ENCODE results near the gene SPATS2.

Gene SPATS2

DNA sequence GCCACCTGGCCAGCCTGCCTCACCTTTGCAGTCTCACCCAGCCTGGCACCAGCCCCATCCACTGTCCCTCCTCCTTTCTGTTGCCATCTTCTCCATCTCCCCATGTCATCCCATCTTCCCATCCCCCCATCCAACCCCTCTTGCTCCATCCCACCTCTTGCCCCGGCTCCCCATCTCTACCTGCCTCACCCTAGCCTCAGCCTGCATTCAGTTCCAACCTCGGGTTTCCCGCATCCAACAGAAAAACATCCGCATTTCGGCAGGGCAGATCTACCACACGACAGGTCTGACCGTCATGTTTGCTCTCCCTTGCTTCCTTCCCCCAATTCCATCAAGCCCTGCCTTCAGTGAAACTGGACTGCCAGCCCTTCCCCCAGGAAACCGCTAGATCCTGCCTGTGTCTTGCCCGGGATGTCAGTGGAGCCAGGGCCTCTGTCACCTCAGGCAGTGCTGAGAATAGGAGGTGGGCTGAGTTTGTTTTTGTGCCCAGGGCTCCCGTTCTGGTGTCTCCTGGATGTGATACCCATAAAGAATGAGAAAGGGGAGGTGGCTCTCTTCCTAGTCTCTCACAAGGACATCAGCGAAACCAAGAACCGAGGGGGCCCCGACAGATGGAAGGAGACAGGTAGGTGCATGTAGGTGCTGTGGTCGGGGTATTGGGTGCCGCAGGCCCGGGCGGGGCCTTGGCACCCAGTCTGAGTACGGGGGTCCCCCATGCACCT is 174.0 kb downstream of the SPATS2 start:
- DNase-seq (ENCODE audit: low read depth): no peak

DNA sequence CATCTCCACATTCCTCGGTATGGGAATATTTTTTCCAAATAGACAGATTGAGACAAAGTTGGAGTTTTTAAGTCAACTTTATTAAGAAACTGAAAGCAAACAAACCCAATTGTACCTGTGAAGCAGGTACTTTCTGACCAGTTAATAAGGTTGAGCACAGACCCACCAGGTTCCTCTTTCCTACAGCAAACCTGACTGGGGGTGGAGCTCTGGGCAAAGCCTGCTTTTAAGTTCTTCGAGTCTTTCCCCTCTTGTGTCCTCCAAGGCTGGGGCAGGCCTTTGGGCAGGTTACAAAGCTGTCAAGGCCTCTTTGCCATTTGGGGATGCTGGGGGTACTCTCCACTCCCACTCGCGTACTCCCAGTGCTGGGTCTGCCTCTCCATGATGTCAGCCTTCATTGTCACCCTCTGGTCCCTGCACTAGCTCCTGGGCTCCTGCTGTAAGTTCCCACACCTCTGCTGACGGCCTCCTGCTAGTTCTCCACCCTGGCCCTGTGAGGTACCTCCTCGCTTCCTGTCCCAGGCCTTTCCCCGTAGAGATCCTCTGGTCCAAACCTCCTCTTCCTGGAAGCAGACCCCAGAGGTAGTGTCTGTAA is 174.7 kb downstream of the SPATS2 start:
- no peak for DNase-seq (ENCODE audit: low read depth)

DNA sequence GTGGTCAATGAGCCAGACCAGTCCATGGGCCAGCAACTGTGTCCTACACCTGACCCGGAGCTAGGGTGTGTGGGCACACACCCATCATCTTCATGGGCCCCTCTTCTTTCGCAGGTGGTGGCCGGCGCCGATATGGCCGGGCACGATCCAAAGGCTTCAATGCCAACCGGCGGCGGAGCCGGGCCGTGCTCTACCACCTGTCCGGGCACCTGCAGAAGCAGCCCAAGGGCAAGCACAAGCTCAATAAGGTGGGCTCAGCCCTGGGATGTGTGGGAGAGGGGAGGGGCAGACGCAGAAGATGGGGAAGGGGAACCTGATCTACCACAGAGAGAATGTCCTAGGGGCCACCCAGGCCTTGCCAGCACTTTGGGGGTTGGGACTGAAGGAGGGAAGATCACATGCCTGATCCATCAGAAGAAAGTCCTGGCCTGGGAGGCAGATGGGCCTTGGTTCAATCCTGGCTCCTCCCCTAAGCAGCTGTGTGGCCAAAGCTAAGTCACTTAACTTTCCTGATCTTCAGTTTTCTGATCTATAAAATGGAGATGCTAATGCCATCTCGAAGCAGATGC is 175.4 kb downstream of the SPATS2 start:
- DNase-seq (ENCODE audit: low read depth): no peak

DNA sequence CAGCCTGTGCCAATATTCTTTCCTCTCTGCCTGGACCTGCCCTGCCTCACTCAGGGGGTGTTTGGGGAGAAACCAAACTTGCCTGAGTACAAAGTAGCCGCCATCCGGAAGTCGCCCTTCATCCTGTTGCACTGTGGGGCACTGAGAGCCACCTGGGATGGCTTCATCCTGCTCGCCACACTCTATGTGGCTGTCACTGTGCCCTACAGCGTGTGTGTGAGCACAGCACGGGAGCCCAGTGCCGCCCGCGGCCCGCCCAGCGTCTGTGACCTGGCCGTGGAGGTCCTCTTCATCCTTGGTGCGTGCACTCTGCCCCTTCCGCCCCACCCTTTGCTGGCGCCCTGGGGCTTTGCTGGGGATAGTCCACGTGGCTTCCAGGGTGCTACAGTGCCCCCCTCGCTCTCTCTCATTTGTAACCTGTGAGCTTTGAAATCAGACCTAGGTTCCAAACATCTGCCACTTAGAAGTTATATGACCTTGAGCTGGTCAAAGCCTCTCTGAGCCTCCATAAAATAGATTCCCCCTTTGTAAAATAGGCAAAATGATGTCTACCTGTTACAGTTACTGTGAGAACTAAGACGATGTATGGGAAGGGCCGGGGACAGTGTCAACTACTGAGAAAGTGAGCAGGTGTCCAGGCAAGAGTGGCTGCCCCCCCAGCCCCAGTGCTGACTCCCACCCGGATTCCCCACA is 176.1 kb downstream of the SPATS2 start:
- no peak for DNase-seq (ENCODE audit: low read depth)

DNA sequence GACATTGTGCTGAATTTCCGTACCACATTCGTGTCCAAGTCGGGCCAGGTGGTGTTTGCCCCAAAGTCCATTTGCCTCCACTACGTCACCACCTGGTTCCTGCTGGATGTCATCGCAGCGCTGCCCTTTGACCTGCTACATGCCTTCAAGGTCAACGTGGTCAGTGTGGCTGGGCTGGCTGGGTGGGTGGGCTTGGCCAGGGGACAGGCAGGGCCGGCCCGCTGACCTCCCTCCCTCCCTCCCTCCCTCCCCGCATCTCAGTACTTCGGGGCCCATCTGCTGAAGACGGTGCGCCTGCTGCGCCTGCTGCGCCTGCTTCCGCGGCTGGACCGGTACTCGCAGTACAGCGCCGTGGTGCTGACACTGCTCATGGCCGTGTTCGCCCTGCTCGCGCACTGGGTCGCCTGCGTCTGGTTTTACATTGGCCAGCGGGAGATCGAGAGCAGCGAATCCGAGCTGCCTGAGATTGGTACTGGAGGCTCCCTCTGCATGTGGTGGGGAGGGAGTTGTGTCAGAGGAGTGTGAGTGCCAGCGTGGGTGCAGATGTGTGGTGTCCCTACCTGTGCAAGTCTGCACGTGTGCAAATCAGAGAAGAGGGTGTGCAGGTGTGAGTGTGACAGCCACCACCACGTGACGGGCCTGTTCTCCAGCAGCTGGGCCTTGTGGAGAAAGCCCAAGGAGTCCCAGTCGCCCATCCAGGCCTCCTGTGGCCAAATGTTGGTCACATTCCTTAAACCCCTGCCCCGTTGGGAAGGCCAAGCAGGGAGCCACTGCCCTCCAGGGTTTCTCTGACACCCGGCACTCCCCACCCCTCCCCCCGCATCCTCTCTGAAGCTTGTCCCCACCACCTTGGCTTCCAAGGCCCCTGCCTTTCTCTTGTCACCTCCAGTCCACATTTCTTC is 176.9 kb downstream of the SPATS2 start:
- no peak for DNase-seq (ENCODE audit: low read depth)

DNA sequence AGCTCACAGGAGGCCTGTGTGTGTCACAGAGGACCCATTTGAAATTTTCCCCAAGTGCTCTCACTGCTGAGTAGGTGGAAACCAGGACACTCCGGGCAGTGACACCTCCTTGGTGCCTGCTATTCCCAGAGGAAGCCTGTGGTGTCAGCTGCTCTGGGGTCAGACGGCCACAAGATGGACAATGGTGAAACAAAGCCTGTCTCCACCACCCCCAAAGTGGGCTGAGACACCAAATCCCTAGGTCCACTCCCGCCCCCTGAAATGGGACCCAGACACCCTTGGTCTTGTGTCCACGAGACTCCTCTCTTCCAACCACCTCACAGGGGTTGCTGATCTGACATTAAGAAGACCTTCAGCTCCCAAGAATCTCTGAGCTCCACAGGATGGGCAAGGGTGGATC is 178.6 kb downstream of the SPATS2 start:
- no peak for DNase-seq (ENCODE audit: low read depth)

DNA sequence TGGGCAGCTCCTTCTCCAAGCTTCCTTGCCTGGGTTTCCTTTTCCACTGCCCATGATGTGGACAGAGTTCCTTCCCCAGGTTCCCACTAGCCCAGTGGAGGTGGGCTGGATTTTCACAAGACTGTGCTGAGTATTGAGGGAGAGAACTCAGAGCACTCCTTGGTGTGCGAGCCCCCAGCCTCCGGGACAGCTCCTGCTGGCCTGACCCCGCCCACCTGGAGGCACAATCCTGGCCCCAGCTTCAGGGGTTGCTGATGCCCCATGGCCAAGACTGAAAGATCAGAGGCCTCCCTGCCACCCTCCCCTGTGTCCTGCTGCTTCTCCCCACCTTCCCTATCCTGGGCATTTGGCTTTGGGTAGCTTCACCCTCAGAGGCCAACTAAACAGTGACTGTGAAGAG is 179.2 kb downstream of the SPATS2 start:
- no peak for DNase-seq (ENCODE audit: low read depth)

DNA sequence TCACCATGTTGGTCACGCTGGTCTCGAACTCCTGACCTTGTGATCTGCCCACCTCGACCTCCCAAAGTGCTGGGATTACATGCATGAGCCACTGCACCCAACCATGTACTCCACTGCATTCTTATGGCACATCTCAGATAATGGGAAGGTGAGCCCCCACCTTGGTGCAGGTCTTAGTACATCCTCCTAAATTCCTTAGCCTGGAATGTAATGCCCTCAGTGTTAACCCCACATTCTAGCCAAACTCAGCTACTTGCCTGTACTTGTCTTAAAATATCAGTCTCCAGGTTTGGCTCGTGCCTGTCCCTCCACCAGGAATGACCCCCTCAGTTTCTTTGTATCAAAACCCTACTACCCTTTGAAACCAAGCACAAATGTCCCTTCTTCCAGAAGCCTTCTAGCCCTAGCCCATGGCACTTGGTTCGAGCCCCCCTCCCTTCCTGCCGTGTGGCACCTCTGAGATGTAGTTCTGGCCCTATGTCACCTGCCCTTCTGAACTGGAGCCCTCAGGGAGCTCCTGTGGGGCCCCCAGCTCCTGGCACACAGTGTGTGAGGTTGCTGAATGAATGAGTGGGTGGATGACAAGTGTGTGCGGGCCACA is 179.9 kb downstream of the SPATS2 start:
- no peak for DNase-seq (ENCODE audit: low read depth)

DNA sequence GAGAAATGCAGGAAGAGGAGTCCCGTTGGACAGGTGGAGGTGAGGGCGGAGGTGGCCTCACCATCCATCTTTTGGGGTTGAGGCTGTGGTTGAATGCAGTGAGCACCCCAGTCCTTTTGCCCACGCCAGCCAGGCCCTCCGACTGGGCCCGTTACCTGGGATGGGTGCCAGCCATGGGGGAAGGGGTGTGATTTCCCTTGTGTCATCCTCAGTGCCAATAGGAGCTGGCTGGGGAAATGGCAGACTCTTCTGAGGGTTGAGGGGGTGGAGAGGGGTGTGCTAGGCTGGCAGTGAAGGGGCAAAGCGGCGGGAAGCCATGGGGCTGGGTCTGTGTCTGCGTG is 181.2 kb downstream of the SPATS2 start:
- no peak for DNase-seq (ENCODE audit: low read depth)

DNA sequence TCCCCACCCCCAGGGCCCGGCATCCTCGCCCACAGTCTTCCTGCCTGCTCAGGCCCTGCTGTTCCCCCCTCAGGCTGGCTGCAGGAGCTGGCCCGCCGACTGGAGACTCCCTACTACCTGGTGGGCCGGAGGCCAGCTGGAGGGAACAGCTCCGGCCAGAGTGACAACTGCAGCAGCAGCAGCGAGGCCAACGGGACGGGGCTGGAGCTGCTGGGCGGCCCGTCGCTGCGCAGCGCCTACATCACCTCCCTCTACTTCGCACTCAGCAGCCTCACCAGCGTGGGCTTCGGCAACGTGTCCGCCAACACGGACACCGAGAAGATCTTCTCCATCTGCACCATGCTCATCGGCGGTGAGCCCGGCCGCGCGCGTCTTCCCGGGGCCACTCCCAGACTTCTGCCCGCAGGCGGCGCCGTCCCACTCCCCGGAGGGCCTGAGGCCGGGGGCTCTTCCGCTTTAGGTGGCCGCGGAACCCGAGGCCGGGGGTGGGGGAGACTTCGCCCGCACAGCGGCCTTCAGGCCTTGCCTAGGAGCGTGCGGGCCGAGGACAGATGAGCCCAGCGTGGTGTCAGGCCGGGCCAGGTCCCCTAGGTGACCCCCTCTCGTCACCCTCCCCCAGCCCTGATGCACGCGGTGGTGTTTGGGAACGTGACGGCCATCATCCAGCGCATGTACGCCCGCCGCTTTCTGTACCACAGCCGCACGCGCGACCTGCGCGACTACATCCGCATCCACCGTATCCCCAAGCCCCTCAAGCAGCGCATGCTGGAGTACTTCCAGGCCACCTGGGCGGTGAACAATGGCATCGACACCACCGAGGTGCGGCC is 181.8 kb downstream of the SPATS2 start:
- peak; percentile 20 for DNase-seq (ENCODE audit: low read depth)

DNA sequence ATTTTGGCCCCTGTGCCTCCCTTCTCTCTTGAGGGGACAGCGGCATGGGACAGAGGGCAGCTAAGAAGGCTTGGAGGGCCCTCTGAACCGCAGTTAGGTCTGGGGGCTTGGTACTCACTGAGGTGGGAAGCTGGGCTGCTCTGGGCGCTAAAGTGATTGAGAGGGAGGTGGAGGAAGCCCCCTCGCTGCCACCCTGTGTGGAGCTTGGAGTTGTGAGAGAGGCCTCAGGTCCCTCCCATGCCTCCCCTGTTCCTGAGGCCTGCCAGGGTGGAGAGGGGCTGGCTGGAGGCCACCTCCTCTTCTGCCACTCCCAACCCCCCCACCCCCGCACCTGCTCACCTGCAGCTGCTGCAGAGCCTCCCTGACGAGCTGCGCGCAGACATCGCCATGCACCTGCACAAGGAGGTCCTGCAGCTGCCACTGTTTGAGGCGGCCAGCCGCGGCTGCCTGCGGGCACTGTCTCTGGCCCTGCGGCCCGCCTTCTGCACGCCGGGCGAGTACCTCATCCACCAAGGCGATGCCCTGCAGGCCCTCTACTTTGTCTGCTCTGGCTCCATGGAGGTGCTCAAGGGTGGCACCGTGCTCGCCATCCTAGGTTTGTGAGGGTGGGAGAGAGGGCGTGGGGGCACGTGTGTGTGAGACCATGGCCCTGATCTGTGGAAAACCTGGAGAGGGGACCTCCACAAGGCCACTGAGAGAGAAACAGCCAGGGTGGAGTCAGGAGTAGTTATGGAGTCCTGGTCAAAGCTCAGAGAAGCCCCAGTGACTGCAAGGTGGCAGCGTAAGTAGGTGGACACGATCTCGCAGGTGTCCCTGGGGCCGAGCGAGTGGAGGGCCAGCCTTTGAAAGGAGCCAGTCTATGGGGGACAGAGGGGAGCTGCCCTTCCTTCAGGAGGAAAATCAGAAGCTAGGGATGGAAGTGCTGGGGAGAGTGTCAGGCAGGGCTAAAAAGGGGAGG is 182.8 kb downstream of the SPATS2 start:
- DNase-seq (ENCODE audit: low read depth): no peak

DNA sequence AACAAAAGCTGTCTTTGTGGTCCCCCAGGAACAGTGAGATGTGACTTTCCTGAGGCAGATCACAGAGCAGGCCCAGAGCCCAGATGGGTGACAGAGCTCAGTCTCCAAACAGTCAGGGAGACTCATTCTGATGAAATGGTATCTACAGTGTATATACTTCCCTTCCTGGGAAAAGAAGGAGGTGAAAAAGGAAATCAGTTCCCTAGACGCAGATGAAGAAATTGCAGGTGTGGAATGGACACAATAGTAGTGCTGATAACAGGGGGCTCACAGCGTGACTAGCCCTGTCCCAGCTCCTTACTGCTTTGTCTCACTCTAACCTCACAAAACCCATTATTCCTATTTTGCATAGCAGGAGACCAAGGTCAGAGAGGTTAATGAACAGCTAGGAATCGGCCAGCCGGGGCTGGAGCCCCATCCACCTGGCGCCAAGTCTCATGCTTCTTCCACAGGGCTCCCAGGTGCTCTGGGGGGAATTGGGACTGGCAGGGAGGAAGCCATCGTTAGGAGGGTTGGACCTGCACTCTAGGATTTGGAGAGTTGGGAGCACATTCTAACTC is 183.5 kb downstream of the SPATS2 start:
- DNase-seq (ENCODE audit: low read depth): no peak

DNA sequence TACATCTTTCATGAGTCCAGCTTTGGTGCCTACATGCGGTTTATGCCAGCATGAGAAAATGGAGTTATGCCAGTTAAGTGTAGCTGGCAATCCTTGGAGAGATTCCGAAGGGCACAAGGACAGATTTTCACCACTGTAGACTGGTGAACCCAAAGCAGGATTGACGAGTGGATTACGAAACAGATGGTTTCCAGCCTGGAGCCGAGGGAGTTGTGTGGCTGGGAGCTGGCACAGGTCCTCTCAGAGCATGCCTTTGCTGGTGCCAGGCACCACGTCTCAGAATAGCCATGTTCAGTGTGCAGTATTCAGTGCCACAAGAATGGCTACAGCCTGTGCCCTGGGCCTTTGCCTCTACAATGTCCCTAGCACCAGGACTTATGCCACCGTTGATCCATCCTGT is 184.8 kb downstream of the SPATS2 start:
- DNase-seq (ENCODE audit: low read depth): no peak

DNA sequence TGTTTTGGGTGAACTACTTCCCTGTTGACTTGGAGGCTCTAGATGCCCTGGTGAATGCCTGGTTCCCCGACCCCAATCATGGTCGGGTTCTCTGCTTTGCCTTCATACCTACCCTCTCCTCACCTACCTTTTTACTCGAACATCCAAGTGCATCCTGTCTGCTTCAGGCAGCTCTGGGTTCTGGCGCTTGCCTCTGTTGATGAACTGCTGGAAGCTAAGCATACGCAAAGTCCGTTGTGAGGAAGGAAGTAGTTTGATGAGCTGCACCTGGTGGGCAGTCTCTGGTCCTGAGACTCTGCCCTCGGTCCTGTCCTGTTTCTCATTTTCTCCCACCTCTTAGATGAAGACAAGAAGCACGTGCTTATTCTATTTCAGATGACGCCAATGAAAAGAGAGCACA is 185.2 kb downstream of the SPATS2 start:
- DNase-seq (ENCODE audit: low read depth): no peak

DNA sequence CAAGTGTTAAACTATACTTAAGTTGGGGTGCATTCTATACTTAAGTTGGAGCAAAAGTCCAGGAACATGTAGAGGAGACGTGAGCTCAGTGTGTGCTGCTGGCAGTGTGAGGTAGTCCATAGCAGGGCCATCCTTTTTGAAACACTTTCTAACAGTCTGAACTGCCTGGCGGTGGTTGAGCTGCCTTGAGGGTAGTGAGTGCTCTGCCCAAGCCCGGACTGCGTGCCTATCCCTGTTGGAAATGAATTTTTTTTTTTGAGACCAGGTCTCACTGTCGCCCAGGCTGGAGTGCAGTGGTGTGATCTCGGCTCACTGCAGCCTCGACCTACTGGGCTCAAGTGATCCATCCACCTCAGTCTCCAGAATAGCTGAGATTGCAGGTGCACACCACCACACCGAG is 185.6 kb downstream of the SPATS2 start:
- DNase-seq (ENCODE audit: low read depth): no peak

DNA sequence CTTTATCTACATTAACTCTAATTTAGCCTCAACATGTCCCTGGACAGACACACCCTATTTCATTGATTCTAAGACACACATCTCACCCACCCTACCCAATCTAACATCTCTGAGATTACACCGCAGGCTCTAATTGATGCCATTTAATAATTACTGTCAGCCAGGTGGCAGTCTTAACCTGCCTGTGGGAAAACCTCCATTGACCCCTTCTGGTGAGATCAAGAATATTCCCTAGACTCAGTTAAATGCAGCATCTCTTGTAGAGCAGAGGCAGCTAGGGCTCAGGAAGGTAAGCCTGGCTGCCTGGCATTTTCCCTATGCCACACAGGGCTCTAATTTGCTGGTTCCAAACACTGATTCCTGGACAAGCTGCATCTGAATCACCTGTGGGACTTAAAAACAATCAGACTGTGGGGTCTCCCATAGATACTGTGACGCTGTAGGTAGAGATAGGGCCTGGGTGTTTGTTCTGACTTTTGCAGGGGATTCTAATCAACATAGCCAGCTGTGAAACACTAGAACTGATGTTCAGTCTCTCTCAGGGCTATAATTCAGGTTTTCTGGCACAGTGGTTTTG is 186.3 kb downstream of the SPATS2 start:
- peak; percentile 28 for DNase-seq (ENCODE audit: low read depth)

DNA sequence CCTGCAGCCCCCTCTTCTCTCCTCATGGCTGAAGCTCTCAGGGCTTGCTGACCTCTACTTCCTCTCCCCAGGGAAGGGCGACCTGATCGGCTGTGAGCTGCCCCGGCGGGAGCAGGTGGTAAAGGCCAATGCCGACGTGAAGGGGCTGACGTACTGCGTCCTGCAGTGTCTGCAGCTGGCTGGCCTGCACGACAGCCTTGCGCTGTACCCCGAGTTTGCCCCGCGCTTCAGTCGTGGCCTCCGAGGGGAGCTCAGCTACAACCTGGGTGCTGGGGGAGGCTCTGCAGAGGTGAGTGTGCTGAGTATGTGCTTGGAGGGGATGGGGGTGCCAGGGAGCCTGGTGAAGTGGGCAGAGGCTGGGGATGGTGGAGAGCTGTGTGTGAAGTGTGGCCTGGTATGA is 187.0 kb downstream of the SPATS2 start:
- DNase-seq (ENCODE audit: low read depth): no peak

DNA sequence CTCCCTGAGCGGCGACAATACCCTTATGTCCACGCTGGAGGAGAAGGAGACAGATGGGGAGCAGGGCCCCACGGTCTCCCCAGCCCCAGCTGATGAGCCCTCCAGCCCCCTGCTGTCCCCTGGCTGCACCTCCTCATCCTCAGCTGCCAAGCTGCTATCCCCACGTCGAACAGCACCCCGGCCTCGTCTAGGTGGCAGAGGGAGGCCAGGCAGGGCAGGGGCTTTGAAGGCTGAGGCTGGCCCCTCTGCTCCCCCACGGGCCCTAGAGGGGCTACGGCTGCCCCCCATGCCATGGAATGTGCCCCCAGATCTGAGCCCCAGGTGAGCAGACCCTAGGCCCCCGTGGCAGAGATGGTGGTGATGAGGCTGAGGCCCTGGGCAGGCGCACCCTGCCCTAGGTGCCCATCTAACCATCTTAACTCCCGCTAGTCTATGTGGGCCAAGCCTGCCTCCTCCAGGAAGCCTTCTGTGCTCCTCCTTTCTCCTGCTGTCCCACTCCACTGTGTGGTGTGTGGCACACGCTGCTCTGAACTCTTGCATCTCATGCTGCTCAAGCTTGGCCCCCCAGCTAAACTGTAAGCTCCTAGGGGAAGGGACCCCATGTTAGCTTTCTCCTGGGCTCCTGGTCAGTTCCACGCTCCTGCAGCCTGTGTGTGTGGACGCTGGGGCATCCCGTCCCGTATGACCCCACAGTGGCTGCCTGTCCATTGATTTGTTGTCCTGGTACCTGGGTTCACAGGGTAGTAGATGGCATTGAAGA is 188.5 kb downstream of the SPATS2 start:
- DNase-seq (ENCODE audit: low read depth): no peak
